ENCODE measurements around the gene GPR27.

The GPR27 gene

DNA sequence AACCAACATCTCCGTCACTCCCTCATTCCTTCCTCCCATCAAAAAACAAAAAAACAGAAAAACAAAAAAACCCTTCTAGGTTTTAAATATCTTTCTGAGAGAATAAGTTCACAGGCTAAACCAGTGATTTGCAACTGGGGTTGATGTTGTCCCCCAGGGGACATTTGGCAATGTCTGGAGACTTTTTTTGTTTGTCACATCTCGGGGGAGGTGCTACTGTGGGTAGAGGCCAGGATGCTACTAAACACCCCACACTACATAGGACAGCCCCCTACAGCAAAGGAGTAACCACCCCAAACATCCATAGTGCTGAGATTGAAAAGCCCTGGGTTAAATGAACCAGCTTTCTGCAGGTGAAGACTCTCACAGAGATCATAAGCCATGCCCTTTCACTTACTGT, 48.3 kb downstream of the GPR27 start:
- TF ChIP-seq, protein P1, sequence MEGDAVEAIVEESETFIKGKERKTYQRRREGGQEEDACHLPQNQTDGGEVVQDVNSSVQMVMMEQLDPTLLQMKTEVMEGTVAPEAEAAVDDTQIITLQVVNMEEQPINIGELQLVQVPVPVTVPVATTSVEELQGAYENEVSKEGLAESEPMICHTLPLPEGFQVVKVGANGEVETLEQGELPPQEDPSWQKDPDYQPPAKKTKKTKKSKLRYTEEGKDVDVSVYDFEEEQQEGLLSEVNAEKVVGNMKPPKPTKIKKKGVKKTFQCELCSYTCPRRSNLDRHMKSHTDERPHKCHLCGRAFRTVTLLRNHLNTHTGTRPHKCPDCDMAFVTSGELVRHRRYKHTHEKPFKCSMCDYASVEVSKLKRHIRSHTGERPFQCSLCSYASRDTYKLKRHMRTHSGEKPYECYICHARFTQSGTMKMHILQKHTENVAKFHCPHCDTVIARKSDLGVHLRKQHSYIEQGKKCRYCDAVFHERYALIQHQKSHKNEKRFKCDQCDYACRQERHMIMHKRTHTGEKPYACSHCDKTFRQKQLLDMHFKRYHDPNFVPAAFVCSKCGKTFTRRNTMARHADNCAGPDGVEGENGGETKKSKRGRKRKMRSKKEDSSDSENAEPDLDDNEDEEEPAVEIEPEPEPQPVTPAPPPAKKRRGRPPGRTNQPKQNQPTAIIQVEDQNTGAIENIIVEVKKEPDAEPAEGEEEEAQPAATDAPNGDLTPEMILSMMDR (IDR thresholded peaks at IDR 0.05; ENCODE audit: low read depth, low read length) = no peak
- no peak for DNase-seq (ENCODE audit: low read depth, low spot score)
- in situ Hi-C loops (cut with HindIII; ENCODE audit: low sequenced_read_pairs) = no loop called here
- no peak overlapping the region for H3K4me3 ChIP-seq (ENCODE audit: low read depth, low read length)

DNA sequence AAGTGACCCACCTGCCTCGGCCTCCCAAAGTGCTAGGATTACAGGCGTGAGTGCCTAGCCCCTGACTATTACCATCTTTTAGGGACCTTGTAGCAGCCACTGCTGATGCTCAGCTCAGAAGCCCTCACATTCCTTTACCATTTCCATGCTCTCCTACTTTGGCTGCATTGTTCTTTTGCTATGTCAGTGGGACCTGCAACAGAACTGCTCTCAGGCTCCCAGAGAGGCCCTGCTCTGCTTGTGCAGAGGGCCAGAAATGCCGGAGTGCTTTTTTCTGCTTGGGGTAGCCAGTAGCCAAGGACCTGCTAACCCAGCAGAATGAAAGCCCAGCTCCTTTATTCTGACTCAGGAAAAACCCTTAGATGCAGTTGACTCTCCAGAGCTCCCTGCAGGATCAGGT, 49.6 kb downstream of the GPR27 start:
- no peak overlapping the region for H3K4me3 ChIP-seq (ENCODE audit: low read depth, low read length)
- in situ Hi-C loops (cut with HindIII; ENCODE audit: low sequenced_read_pairs) = no loop called here
- DNase-seq (ENCODE audit: low read depth, low spot score) = no peak
- TF ChIP-seq, protein P1 (IDR thresholded peaks at IDR 0.05; ENCODE audit: low read depth, low read length) = no peak

DNA sequence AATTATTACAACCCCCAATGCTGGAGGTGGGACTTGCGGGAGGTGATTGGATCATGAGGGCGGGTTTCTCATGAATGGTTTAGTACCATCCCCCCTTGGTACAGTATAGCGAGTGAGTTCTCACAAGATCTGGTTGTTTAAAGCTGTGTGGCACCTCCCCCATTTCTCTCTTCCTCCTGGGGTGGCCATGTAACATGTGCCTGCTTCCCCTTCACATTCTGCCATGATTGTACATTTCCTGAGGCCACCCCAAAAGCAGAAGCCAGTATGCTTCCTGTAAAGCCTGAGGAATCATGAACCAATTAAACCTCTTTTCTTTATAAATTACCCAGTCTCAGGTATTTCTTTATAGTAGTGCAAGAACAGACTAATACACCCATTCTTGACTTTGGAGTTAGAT, 51.5 kb downstream of the GPR27 start:
- DNase-seq (ENCODE audit: low read depth, low spot score) = no peak
- in situ Hi-C loops (cut with HindIII; ENCODE audit: low sequenced_read_pairs) = no loop called here
- no peak overlapping the region for H3K4me3 ChIP-seq (ENCODE audit: low read depth, low read length)
- TF ChIP-seq, protein P1 (IDR thresholded peaks at IDR 0.05; ENCODE audit: low read depth, low read length) = no peak

DNA sequence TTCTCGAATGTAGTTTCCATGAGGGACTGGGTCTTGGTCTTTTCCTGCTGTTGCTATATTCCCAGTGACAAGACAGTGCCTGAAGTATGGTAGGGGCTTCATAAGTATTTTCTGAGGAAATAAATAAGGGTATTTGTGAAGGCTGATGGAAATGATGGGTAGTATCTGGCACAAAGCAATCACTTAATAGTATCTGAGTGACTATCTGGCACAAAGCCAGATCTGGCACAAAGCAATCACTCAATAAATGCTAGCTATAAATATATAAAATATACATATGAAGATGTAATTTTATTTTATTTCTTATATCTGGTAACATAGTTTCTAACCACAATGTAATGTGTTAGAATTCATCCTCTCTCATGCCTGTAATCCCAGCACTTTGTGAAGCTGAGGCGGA, 52.0 kb downstream of the GPR27 start:
- H3K4me3 ChIP-seq (ENCODE audit: low read depth, low read length) = no peak overlapping the region
- no peak for DNase-seq (ENCODE audit: low read depth, low spot score)
- in situ Hi-C loops (cut with HindIII; ENCODE audit: low sequenced_read_pairs) = no loop called here
- TF ChIP-seq, protein P1 (IDR thresholded peaks at IDR 0.05; ENCODE audit: low read depth, low read length) = no peak

All from astrocyte of the spinal cord (primary cell).